IMR-90 (cell line): ENCODE measurements around the gene GLRA3. TPM values are rescaled to one million over a fixed set of nuclear protein-coding genes. Genes with fewer than 3 reads are reported as not detected.
"Not testable (repeated sequence)": the region's sequence is repeated elsewhere in the genome, so short reads cannot be mapped to it uniquely, and the experiment has no call there.

ENCODE experiments used
- ATAC-seq: fragments of 200-7000 bp; cut with Tn5 transposase; 2 replicates; pipeline ENCODE4 v1.9.1; 2020; ENCODE audit warnings: low read depth, mild to moderate bottlenecking, moderate library complexity
- BruUV-seq: library from RNA; stranded (reverse); fragments of 400-500 nt; replicated peaks from 2 replicates; lab custom pipeline; 2021; lab: Mats Ljungman, UMichigan
- CTCF ChIA-PET: fragments of 300-600 bp; formaldehyde crosslinking; extraction: SDS; loops from one replicate; lab custom pipeline; 2021; ENCODE audit warnings: antibody characterized with exemption; lab: Yijun Ruan, JAX
- POLR2A ChIA-PET: fragments of 300-600 bp; sonication (Branson Sonifier 250); formaldehyde crosslinking; loops from one replicate; lab custom pipeline; 2022; ENCODE audit warnings: antibody characterized with exemption; ENCODE audit not compliant: unreplicated experiment; lab: Charles Lee
- DNase-seq: peaks from one replicate; pipeline ENCODE4 v3.0.0; 2013
- H2AFZ ChIP-seq: replicated peaks from 2 replicates; pipeline ENCODE3; 2013; ENCODE audit warnings: low read length, mild to moderate bottlenecking; ENCODE audit not compliant: poor library complexity
- H2AK5ac ChIP-seq: 2 replicates; pipeline ENCODE4 v1.6.1; 2013; ENCODE audit warnings: low read depth, low read length, inconsistent platforms
- H2AK9ac ChIP-seq: replicated peaks from 2 replicates; pipeline ENCODE3; 2013; ENCODE audit warnings: mild to moderate bottlenecking, low read depth, low read length, moderate library complexity; ENCODE audit not compliant: poor library complexity
- H2BK120ac ChIP-seq: 2 replicates; pipeline ENCODE4 v1.6.1; 2013; ENCODE audit warnings: low read depth, low read length, inconsistent platforms
- H2BK15ac ChIP-seq: 3 replicates; pipeline ENCODE4 v1.6.1; 2013; ENCODE audit warnings: low read depth, low read length, inconsistent platforms
- H2BK20ac ChIP-seq: 2 replicates; pipeline ENCODE4 v1.6.1; 2013; ENCODE audit warnings: low read depth, mild to moderate bottlenecking, inconsistent platforms, low read length, moderate library complexity
- H2BK5ac ChIP-seq: 2 replicates; pipeline ENCODE4 v1.6.1; 2013; ENCODE audit warnings: mild to moderate bottlenecking, low read depth, low read length, inconsistent platforms; ENCODE audit not compliant: poor library complexity, severe bottlenecking
- H3K14ac ChIP-seq: replicated peaks from 2 replicates; pipeline ENCODE4 v1.6.1; 2013; ENCODE audit warnings: low read depth, low read length, inconsistent platforms
- H3K18ac ChIP-seq: 2 replicates; pipeline ENCODE4 v1.6.1; 2013; ENCODE audit warnings: low read depth, low read length, control low read depth
- H3K23ac ChIP-seq: 2 replicates; pipeline ENCODE4 v1.6.1; 2013; ENCODE audit warnings: low read depth, low read length, inconsistent platforms
- H3K27ac ChIP-seq: 2 replicates; pipeline ENCODE4 v1.5.1; 2013; ENCODE audit warnings: mild to moderate bottlenecking, control low read depth, low read length; ENCODE audit not compliant: insufficient read depth
- H3K27me3 ChIP-seq: 2 replicates; pipeline ENCODE4 v1.6.1; 2013; ENCODE audit warnings: low read length; ENCODE audit not compliant: control insufficient read depth, insufficient read depth
- H3K36me3 ChIP-seq: 2 replicates; pipeline ENCODE4 v1.6.1; 2013; ENCODE audit warnings: low read length, mixed read lengths; ENCODE audit not compliant: control insufficient read depth, insufficient read depth
- H3K4ac ChIP-seq: 2 replicates; pipeline ENCODE4 v1.6.1; 2013; ENCODE audit warnings: low read depth, low read length, inconsistent platforms
- H3K4me1 ChIP-seq: 2 replicates; pipeline ENCODE4 v1.6.1; 2013; ENCODE audit warnings: low read length, mixed read lengths; ENCODE audit not compliant: control insufficient read depth, insufficient read depth
- H3K4me2 ChIP-seq: 2 replicates; pipeline ENCODE4 v1.6.1; 2013; ENCODE audit warnings: low read depth, mild to moderate bottlenecking, control low read depth, low read length, moderate library complexity
- H3K4me3 ChIP-seq: 2 replicates; pipeline ENCODE4 v1.5.1; 2013; ENCODE audit warnings: low read depth, mild to moderate bottlenecking, control low read depth, low read length, moderate library complexity; ENCODE audit not compliant: insufficient read depth
- H3K56ac ChIP-seq: 2 replicates; pipeline ENCODE4 v1.6.1; 2013; ENCODE audit warnings: low read length, inconsistent platforms; ENCODE audit not compliant: insufficient read depth; ENCODE audit errors: extremely low read depth
- H3K79me1 ChIP-seq, 2 experiments: 2 replicates each; pipeline ENCODE4 v1.6.1; 2013; ENCODE audit warnings: low read length in 2 of 2, inconsistent platforms in 1 of 2, low read depth in 1 of 2
- H3K9ac ChIP-seq: 2 replicates; pipeline ENCODE4 v1.6.1; 2013; ENCODE audit warnings: low read depth, low read length, control low read depth
- H3K9me1 ChIP-seq: 2 replicates; pipeline ENCODE4 v1.6.1; 2013; ENCODE audit warnings: low read length, inconsistent platforms; ENCODE audit not compliant: insufficient read depth
- H3K9me3 ChIP-seq: 2 replicates; pipeline ENCODE4 v1.6.1; 2013; ENCODE audit warnings: low read length; ENCODE audit not compliant: control insufficient read depth, insufficient read depth
- H4K20me1 ChIP-seq: 2 replicates; pipeline ENCODE4 v1.6.1; 2013; ENCODE audit warnings: low read length, inconsistent platforms; ENCODE audit not compliant: insufficient read depth
- H4K5ac ChIP-seq: 2 replicates; pipeline ENCODE4 v1.6.1; 2013; ENCODE audit warnings: mild to moderate bottlenecking, low read depth, low read length, control low read depth
- H4K8ac ChIP-seq, 2 experiments: 2 replicates each; pipeline ENCODE4 v1.6.1; 2013; ENCODE audit warnings: low read depth in 2 of 2, low read length in 2 of 2, control low read depth in 1 of 2, inconsistent platforms in 1 of 2
- H4K91ac ChIP-seq: 2 replicates; pipeline ENCODE4 v1.6.1; 2013; ENCODE audit warnings: low read depth, low read length, inconsistent platforms; ENCODE audit not compliant: insufficient read depth
- WGBS, 2 experiments: methylation state at CpG; one replicate each; pipeline versions ENCODE4 v1.1.5 to v1.1.7; 2013; ENCODE audit warnings: missing lambda C conversion rate in 2 of 2; ENCODE audit not compliant: insufficient read length in 1 of 2; ENCODE audit errors: extremely low coverage in 2 of 2; 5-methylcytosine and 5-hydroxymethylcytosine counted together
- dilution Hi-C: fragments of 300-500 bp; cut with HindIII; formaldehyde crosslinking; loops from one replicate; pipeline ENCODE4 v1.14.3; 2018; ENCODE audit warnings: low sequenced_read_pairs; ENCODE audit not compliant: unreplicated experiment
- in situ Hi-C: fragments of 300-500 bp; cut with MboI; formaldehyde crosslinking; loops from 3 replicates; pipeline ENCODE4 v1.14.3; 2019; ENCODE audit warnings: low sequenced_read_pairs, inconsistent platforms, mixed read lengths
- intact Hi-C: fragments of 100-400 bp; cut with micrococcal nuclease; formaldehyde crosslinking; loops from 2 replicates; pipeline ENCODE4 v1.10.0; 2022
- polyA plus RNA-seq, 3 experiments: library from polyadenylated mRNA; depleted of rRNA; stranded (reverse); fragments of >200 nt; gene quantifications; 2 replicates each; pipeline ENCODE4 v1.2.3, GENCODE V29; 2012; ENCODE audit warnings: low replicate concordance in 1 of 3
- total RNA-seq: library from RNA; depleted of rRNA; stranded (reverse); fragments of >200 nt; gene quantifications from 2 replicates; pipeline ENCODE4 v1.2.3, GENCODE V29; 2012

The GLRA3 gene
- total and polyA plus RNA-seq, 2 of the 4 experiments (the other 2 are of a cell fraction) = not detected

- H4K8ac ChIP-seq, H2BK120ac ChIP-seq, H3K9me1 ChIP-seq, H2AK5ac ChIP-seq, DNase-seq, H3K14ac ChIP-seq, H3K23ac ChIP-seq, intact Hi-C loops, H3K27me3 ChIP-seq, H3K36me3 ChIP-seq, H2BK20ac ChIP-seq, POLR2A ChIA-PET, H3K4me3 ChIP-seq, ATAC-seq, H3K79me1 ChIP-seq, H2BK15ac ChIP-seq, H4K20me1 ChIP-seq, CTCF ChIA-PET, H3K4ac ChIP-seq, H3K9ac ChIP-seq, H2AK9ac ChIP-seq, H2BK5ac ChIP-seq, H3K56ac ChIP-seq, dilution Hi-C loops, H3K4me1 ChIP-seq, H4K5ac ChIP-seq, H2AFZ ChIP-seq, in situ Hi-C loops, H3K27ac ChIP-seq, H4K91ac ChIP-seq, H3K4me2 ChIP-seq, H3K9me3 ChIP-seq, BruUV-seq, H3K18ac ChIP-seq: not testable (repeated sequence)
- 80% methylated on average over 2 of the region's 24 CpGs; no CpG with 5 or more reads in 1 of the 2 experiments for WGBS, 2 experiments
Measured at GRCh38 chr4:174691876-174692275, 137.2 kb downstream of the GLRA3 start.
